ENCODE measurements around the gene CNGA2.

DNA sequence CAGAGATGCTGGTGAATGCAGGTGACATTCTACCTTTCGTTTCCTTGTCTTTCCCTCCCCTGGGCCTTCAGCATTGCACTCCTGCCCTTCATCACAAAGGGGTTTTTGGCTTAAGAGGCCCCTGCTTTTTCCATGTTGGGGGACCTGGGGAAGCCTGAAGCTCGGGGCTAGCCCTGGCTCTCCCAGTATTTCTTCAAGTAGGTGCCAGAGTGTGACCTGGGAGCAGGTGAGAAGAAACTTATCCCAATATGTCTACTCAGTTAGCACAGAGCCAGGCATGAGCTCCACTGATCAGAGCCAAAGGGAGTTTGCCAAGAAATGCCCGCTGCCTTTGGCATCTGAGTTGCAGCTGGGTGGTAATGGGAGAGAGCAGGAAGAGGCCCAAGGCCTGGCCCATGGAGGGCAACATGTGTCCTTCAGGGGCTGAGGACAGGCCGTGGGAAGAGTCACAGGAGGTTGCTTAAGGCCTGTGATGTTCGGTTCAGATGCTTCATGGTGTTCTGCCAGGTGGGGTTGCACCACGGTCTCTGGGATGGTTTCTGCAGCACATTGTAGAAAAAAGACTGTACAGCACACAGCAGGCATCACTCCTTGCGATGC lies 31.7 kb upstream of the CNGA2 start:
- TF ChIP-seq, protein P1, sequence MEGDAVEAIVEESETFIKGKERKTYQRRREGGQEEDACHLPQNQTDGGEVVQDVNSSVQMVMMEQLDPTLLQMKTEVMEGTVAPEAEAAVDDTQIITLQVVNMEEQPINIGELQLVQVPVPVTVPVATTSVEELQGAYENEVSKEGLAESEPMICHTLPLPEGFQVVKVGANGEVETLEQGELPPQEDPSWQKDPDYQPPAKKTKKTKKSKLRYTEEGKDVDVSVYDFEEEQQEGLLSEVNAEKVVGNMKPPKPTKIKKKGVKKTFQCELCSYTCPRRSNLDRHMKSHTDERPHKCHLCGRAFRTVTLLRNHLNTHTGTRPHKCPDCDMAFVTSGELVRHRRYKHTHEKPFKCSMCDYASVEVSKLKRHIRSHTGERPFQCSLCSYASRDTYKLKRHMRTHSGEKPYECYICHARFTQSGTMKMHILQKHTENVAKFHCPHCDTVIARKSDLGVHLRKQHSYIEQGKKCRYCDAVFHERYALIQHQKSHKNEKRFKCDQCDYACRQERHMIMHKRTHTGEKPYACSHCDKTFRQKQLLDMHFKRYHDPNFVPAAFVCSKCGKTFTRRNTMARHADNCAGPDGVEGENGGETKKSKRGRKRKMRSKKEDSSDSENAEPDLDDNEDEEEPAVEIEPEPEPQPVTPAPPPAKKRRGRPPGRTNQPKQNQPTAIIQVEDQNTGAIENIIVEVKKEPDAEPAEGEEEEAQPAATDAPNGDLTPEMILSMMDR (IDR thresholded peaks at IDR 0.05; ENCODE audit: low read depth, low read length, poor library complexity, severe bottlenecking): no peak
- no peak for TF ChIP-seq EZH2phosphoT487 (IDR thresholded peaks at IDR 0.05; ENCODE audit: borderline replicate concordance, low read length)

Measured in DOHH2 (cell line).